ENCODE measurements around the gene CASD1. TPM values are rescaled to one million over a fixed set of nuclear protein-coding genes. Genes with fewer than 3 reads are reported as not detected.

Gene CASD1
- total and polyA plus RNA-seq, 2 experiments from 2014 or later, result 15.5 to 38.1 TPM

GRCh38 chr7:94602181-94602580, 92.6 kb downstream of the CASD1 start:
- peaks cover 3% of the 10 kb centered on the region; the same call in 1 of the 3 replicates for H3K4me1 Mint-ChIP-seq
- no peak overlapping the region for H3K4me3 Mint-ChIP-seq
- Histone ChIP-seq H3K79me2 (replicated peaks; ENCODE audit: insufficient read depth) (no peaks in the 10 kb centered on the region), H3K4me1 (ENCODE audit: insufficient read depth) (0 out of 2 replicates have a peak, but pooled peaks cover 6% of the 10 kb centered on the region), H2AFZ (no peak overlapping the region), H3K4me3 (no peak overlapping the region), H3K4me2 (no peak overlapping the region), H3K36me3 (ENCODE audit: insufficient read depth) (no peaks in the 10 kb centered on the region; the same call in 1 of the 2 replicates), H3K27ac (ENCODE audit: low read depth) (no peak overlapping the region), H3K27me3 (ENCODE audit: insufficient read depth) (no peaks in the 10 kb centered on the region), H3K9me2 (ENCODE audit: insufficient read depth) (no peaks in the 10 kb centered on the region), H4K20me1 (replicated peaks; ENCODE audit: insufficient read depth) (no peaks in the 10 kb centered on the region), H3F3A (replicated peaks; ENCODE audit: low read depth) (no peaks in the 10 kb centered on the region)
- no peak for ATAC-seq
- DNase-seq (ENCODE audit: low spot score), result no peak
- H3K27ac Mint-ChIP-seq, result no peak overlapping the region
- no peaks in the 10 kb centered on the region; the same call in 2 of the 3 replicates for H3K9me3 Mint-ChIP-seq
- H3K36me3 Mint-ChIP-seq (ENCODE audit: low read depth), result no peaks in the 10 kb centered on the region
- TF ChIP-seq POLR2AphosphoS5 (IDR thresholded peaks at IDR 0.05; ENCODE audit: low read depth), result no peak
- TF ChIP-seq CREB1 (CRISPR knock-in tag; IDR thresholded peaks at IDR 0.05; ENCODE audit: low read depth), result no peak
- TF ChIP-seq, protein P1, sequence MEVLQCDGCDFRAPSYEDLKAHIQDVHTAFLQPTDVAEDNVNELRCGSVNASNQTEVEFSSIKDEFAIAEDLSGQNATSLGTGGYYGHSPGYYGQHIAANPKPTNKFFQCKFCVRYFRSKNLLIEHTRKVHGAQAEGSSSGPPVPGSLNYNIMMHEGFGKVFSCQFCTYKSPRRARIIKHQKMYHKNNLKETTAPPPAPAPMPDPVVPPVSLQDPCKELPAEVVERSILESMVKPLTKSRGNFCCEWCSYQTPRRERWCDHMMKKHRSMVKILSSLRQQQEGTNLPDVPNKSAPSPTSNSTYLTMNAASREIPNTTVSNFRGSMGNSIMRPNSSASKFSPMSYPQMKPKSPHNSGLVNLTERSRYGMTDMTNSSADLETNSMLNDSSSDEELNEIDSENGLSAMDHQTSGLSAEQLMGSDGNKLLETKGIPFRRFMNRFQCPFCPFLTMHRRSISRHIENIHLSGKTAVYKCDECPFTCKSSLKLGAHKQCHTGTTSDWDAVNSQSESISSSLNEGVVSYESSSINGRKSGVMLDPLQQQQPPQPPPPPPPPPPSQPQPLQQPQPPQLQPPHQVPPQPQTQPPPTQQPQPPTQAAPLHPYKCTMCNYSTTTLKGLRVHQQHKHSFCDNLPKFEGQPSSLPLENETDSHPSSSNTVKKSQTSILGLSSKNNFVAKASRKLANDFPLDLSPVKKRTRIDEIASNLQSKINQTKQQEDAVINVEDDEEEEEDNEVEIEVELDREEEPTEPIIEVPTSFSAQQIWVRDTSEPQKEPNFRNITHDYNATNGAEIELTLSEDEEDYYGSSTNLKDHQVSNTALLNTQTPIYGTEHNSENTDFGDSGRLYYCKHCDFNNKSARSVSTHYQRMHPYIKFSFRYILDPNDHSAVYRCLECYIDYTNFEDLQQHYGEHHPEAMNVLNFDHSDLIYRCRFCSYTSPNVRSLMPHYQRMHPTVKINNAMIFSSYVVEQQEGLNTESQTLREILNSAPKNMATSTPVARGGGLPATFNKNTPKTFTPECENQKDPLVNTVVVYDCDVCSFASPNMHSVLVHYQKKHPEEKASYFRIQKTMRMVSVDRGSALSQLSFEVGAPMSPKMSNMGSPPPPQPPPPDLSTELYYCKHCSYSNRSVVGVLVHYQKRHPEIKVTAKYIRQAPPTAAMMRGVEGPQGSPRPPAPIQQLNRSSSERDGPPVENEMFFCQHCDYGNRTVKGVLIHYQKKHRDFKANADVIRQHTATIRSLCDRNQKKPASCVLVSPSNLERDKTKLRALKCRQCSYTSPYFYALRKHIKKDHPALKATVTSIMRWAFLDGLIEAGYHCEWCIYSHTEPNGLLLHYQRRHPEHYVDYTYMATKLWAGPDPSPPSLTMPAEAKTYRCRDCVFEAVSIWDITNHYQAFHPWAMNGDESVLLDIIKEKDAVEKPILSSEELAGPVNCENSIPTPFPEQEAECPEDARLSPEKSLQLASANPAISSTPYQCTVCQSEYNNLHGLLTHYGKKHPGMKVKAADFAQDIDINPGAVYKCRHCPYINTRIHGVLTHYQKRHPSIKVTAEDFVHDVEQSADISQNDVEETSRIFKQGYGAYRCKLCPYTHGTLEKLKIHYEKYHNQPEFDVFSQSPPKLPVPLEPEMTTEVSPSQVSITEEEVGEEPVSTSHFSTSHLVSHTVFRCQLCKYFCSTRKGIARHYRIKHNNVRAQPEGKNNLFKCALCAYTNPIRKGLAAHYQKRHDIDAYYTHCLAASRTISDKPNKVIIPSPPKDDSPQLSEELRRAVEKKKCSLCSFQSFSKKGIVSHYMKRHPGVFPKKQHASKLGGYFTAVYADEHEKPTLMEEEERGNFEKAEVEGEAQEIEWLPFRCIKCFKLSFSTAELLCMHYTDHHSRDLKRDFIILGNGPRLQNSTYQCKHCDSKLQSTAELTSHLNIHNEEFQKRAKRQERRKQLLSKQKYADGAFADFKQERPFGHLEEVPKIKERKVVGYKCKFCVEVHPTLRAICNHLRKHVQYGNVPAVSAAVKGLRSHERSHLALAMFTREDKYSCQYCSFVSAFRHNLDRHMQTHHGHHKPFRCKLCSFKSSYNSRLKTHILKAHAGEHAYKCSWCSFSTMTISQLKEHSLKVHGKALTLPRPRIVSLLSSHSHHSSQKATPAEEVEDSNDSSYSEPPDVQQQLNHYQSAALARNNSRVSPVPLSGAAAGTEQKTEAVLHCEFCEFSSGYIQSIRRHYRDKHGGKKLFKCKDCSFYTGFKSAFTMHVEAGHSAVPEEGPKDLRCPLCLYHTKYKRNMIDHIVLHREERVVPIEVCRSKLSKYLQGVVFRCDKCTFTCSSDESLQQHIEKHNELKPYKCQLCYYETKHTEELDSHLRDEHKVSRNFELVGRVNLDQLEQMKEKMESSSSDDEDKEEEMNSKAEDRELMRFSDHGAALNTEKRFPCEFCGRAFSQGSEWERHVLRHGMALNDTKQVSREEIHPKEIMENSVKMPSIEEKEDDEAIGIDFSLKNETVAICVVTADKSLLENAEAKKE (CRISPR knock-in tag; IDR thresholded peaks at IDR 0.05), result no peak
- no peak for TF ChIP-seq STAT1 (IDR thresholded peaks at IDR 0.05; ENCODE audit: unreplicated experiment)
- no peak for TF ChIP-seq EZH2phosphoT487 (IDR thresholded peaks at IDR 0.05; ENCODE audit: unreplicated experiment)
- TF ChIP-seq, protein P2, sequence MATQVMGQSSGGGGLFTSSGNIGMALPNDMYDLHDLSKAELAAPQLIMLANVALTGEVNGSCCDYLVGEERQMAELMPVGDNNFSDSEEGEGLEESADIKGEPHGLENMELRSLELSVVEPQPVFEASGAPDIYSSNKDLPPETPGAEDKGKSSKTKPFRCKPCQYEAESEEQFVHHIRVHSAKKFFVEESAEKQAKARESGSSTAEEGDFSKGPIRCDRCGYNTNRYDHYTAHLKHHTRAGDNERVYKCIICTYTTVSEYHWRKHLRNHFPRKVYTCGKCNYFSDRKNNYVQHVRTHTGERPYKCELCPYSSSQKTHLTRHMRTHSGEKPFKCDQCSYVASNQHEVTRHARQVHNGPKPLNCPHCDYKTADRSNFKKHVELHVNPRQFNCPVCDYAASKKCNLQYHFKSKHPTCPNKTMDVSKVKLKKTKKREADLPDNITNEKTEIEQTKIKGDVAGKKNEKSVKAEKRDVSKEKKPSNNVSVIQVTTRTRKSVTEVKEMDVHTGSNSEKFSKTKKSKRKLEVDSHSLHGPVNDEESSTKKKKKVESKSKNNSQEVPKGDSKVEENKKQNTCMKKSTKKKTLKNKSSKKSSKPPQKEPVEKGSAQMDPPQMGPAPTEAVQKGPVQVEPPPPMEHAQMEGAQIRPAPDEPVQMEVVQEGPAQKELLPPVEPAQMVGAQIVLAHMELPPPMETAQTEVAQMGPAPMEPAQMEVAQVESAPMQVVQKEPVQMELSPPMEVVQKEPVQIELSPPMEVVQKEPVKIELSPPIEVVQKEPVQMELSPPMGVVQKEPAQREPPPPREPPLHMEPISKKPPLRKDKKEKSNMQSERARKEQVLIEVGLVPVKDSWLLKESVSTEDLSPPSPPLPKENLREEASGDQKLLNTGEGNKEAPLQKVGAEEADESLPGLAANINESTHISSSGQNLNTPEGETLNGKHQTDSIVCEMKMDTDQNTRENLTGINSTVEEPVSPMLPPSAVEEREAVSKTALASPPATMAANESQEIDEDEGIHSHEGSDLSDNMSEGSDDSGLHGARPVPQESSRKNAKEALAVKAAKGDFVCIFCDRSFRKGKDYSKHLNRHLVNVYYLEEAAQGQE (IDR thresholded peaks at IDR 0.05; ENCODE audit: unreplicated experiment), result no peak
- no peak for TF ChIP-seq EZH2 (IDR thresholded peaks at IDR 0.05; ENCODE audit: low read depth, unreplicated experiment)
- no peak for TF ChIP-seq ZNF114 (CRISPR knock-in tag; IDR thresholded peaks at IDR 0.05)
- TF ChIP-seq, protein P3, sequence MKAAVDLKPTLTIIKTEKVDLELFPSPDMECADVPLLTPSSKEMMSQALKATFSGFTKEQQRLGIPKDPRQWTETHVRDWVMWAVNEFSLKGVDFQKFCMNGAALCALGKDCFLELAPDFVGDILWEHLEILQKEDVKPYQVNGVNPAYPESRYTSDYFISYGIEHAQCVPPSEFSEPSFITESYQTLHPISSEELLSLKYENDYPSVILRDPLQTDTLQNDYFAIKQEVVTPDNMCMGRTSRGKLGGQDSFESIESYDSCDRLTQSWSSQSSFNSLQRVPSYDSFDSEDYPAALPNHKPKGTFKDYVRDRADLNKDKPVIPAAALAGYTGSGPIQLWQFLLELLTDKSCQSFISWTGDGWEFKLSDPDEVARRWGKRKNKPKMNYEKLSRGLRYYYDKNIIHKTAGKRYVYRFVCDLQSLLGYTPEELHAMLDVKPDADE (IDR thresholded peaks at IDR 0.05), result no peak
- TF ChIP-seq, protein P4, sequence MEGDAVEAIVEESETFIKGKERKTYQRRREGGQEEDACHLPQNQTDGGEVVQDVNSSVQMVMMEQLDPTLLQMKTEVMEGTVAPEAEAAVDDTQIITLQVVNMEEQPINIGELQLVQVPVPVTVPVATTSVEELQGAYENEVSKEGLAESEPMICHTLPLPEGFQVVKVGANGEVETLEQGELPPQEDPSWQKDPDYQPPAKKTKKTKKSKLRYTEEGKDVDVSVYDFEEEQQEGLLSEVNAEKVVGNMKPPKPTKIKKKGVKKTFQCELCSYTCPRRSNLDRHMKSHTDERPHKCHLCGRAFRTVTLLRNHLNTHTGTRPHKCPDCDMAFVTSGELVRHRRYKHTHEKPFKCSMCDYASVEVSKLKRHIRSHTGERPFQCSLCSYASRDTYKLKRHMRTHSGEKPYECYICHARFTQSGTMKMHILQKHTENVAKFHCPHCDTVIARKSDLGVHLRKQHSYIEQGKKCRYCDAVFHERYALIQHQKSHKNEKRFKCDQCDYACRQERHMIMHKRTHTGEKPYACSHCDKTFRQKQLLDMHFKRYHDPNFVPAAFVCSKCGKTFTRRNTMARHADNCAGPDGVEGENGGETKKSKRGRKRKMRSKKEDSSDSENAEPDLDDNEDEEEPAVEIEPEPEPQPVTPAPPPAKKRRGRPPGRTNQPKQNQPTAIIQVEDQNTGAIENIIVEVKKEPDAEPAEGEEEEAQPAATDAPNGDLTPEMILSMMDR (conservative IDR thresholded peaks at IDR 0.05; ENCODE audit: low read depth in 2 of 2), result no peak
- no peak for TF ChIP-seq ZNF331 (CRISPR knock-in tag; IDR thresholded peaks at IDR 0.05; ENCODE audit: low read depth)
- TF ChIP-seq JUNB (IDR thresholded peaks at IDR 0.05; ENCODE audit: unreplicated experiment), result no peak
- TF ChIP-seq NANOG (IDR thresholded peaks at IDR 0.05; ENCODE audit: borderline replicate concordance), result no peak
- H3K27me3 Mint-ChIP-seq (ENCODE audit: insufficient read depth, low read depth, poor library complexity), result no peaks in the 10 kb centered on the region
